HL-60 (cell line): ENCODE measurements around the gene ROMO1.

Experiments used
- DNase-seq, 2 experiments: peaks; one replicate each; pipeline ENCODE4 v3.0.0-alpha.2; 2010 to 2020; ENCODE audit warnings: low read depth in 1 of 2, low spot score in 1 of 2
- H3K27ac ChIP-seq: fragments of 250-450 bp; sonication (Bioruptor Pico); replicated peaks from 2 replicates; pipeline ENCODE4 v1.5.1; 2020; ENCODE audit warnings: mild to moderate bottlenecking, moderate library complexity
- H3K27me3 ChIP-seq: fragments of 250-450 bp; sonication (Bioruptor Pico); 2 replicates; pipeline ENCODE4 v1.5.1; 2021; ENCODE audit warnings: mild to moderate bottlenecking, moderate library complexity; ENCODE audit not compliant: insufficient read depth, poor library complexity, severe bottlenecking
- H3K4me3 ChIP-seq: replicated peaks from 2 replicates; pipeline ENCODE4 v1.5.1; 2011; ENCODE audit warnings: mild to moderate bottlenecking, control low read depth, low read length; ENCODE audit not compliant: insufficient read depth
- CTCF ChIP-seq: IDR thresholded peaks from one replicate; pipeline ENCODE4 v1.5.1; 2011; ENCODE audit warnings: low read length, control low read depth, inconsistent platforms; ENCODE audit not compliant: insufficient read depth
- GABPA ChIP-seq: IDR thresholded peaks from 2 replicates; pipeline ENCODE4 v1.6.1; 2012; ENCODE audit warnings: low read depth
- POLR2AphosphoS5 ChIP-seq: IDR thresholded peaks from 2 replicates; pipeline ENCODE4 v1.6.1; 2012; ENCODE audit warnings: low read depth
- REST ChIP-seq: IDR thresholded peaks from 2 replicates; pipeline ENCODE4 v1.6.1; 2012; ENCODE audit warnings: low read depth; ENCODE audit not compliant: insufficient replicate concordance
- SPI1 ChIP-seq: IDR thresholded peaks from 2 replicates; pipeline ENCODE4 v1.6.1; 2012; ENCODE audit warnings: low read depth, mild to moderate bottlenecking, borderline replicate concordance

Gene ROMO1

GRCh38 chr20:35699957-35700624 is 886 bp downstream of the ROMO1 start:
- peak overlapping the region; percentile 83 for H3K27ac ChIP-seq
- peak overlapping the region; percentile 96 for H3K4me3 ChIP-seq
- no peak for TF ChIP-seq POLR2AphosphoS5
- no peak for TF ChIP-seq GABPA
- no peak for DNase-seq
- no peaks in the 10 kb centered on the region for H3K27me3 ChIP-seq

GRCh38 chr20:35700625-35701148 is 1.5 kb downstream of the ROMO1 start:
- H3K27ac ChIP-seq = peak overlapping the region; percentile 83; the same call in 1 of the 2 replicates
- peak overlapping the region; percentile 96 for H3K4me3 ChIP-seq
- TF ChIP-seq CTCF = no peak
- no peak for TF ChIP-seq REST
- TF ChIP-seq POLR2AphosphoS5 = no peak
- no peak for TF ChIP-seq SPI1
- TF ChIP-seq GABPA = no peak
- no peaks in the 10 kb centered on the region for H3K27me3 ChIP-seq
- no peak for DNase-seq

GRCh38 chr20:35702051-35702823 is 3.0 kb downstream of the ROMO1 start:
- Histone ChIP-seq H3K27ac (no peak overlapping the region), H3K27me3 (no peaks in the 10 kb centered on the region), H3K4me3 (no peak overlapping the region)
- no peak for DNase-seq
- TF ChIP-seq POLR2AphosphoS5 = no peak; the same call in 1 of the 2 replicates
- no peak for TF ChIP-seq GABPA
- no peak for TF ChIP-seq REST
- TF ChIP-seq CTCF = no peak
- TF ChIP-seq SPI1 = no peak

- H3K27ac ChIP-seq = no peak overlapping the region
- TF ChIP-seq GABPA (no peak), SPI1 (no peak), CTCF (no peak)
Observed at GRCh38 chr20:35702824-35703695, 3.9 kb downstream of the ROMO1 start.

More at GRCh38 chr20:35702824-35703695, 3.9 kb downstream of the ROMO1 start:
- DNase-seq = no peak
- Histone ChIP-seq H3K4me3 (no peak overlapping the region), H3K27me3 (no peaks in the 10 kb centered on the region)
